ENCODE results near the gene COL25A1.
"Not testable (repeated sequence)": the region's sequence is repeated elsewhere in the genome, so short reads cannot be mapped to it uniquely, and the experiment has no call there.

COL25A1 gene

DNA sequence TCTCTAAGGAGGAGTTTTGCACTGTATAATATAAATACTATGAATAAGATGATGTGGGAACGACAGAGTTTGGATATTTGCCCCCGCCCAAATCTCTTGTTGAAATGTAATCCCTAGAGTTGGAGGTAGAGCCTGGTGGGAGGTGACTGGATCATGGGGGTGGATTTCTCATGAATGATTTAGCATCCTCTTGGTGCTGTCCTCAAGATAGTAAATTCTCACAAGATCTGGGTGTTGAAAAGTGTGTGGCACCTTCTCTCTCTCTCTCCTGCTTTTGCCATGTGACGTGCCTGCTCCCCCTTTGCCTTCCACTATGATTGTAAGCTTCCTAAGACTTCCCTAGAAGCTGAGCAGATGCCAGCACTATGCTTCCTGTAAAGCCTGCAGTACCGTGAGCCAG is 298.0 kb downstream of the COL25A1 start:
- H3K27ac ChIP-seq: no peak overlapping the region
- H3K4me3 ChIP-seq: no peak overlapping the region
- no peaks in the 10 kb centered on the region for H3K36me3 ChIP-seq (ENCODE audit: insufficient read depth, low read length)
- DNase-seq (ENCODE audit: low read depth, low spot score): no peak
- no peak for TF ChIP-seq EZH2 (IDR thresholded peaks at IDR 0.05)
- no peak for TF ChIP-seq FOXP2 (optimal IDR thresholded peaks at IDR 0.05; ENCODE audit: control extremely low read depth, extremely low read length, insufficient read depth)
- no peak for TF ChIP-seq POLR2AphosphoS5 (IDR thresholded peaks at IDR 0.05; ENCODE audit: borderline replicate concordance, low read depth, low read length)
- no peaks in the 10 kb centered on the region for H3K9me3 ChIP-seq (ENCODE audit: low read depth, low read length)
- H3K9ac ChIP-seq (ENCODE audit: insufficient read length): no peak overlapping the region

GRCh38 chr4:109003964-109004363 is 298.5 kb downstream of the COL25A1 start:
- no peak overlapping the region for H3K9ac ChIP-seq (ENCODE audit: insufficient read length)
- H3K9me3 ChIP-seq (ENCODE audit: low read depth, low read length): no peaks in the 10 kb centered on the region
- no peak overlapping the region for H3K4me3 ChIP-seq
- no peak for TF ChIP-seq POLR2AphosphoS5 (IDR thresholded peaks at IDR 0.05; ENCODE audit: borderline replicate concordance, low read depth, low read length)
- no peak for TF ChIP-seq FOXP2 (optimal IDR thresholded peaks at IDR 0.05; ENCODE audit: control extremely low read depth, extremely low read length, insufficient read depth)
- TF ChIP-seq EZH2 (IDR thresholded peaks at IDR 0.05): no peak
- no peaks in the 10 kb centered on the region for H3K36me3 ChIP-seq (ENCODE audit: insufficient read depth, low read length)
- no peak overlapping the region for H3K27ac ChIP-seq
- DNase-seq (ENCODE audit: low read depth, low spot score): no peak

DNA sequence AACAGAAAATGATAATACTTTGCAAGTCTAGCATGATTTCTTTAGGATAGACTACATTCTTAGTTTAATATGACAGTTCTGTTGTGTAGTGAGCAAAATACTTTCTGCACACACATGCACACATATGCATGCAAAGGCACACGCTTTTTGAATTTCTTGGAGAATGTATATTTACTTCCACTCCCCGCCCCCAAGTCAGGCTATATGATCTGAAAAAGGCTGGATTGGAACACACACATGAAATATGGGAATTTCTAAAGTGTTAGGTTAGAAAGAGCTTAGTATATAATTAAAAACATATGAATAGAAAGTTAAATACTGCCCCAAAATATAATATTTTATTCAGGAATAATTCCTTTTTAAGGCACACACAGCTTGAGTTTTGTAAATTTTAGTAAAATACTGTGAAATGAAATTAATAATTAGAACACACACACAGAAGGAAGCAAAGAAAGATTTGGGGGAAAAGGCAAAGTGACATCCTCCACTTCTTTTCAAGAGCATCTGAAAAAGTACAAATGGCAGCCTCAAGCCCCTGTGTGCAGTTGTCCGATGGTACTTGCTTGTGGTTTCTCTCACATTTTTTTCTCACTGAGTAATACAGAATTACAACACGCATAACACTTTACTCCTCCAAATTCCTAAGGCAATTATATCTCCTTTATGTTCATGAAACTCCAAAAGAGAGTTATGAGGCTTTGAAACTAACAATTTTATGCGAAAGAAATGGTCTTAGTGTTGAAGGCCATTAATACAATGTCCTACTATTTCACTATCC is 310.7 kb downstream of the COL25A1 start:
- TF ChIP-seq EZH2 (IDR thresholded peaks at IDR 0.05) (no peak), FOXP2 (optimal IDR thresholded peaks at IDR 0.05; ENCODE audit: control extremely low read depth, extremely low read length, insufficient read depth) (no peak), POLR2AphosphoS5 (IDR thresholded peaks at IDR 0.05; ENCODE audit: borderline replicate concordance, low read depth, low read length) (no peak)
- Histone ChIP-seq H3K4me3 (peak overlapping the region; percentile 65), H3K9ac (ENCODE audit: insufficient read length) (peak overlapping the region; percentile 26), H3K27ac (peak overlapping the region; percentile 85), H3K9me3 (ENCODE audit: low read depth, low read length) (no peaks in the 10 kb centered on the region), H3K36me3 (ENCODE audit: insufficient read depth, low read length) (no peaks in the 10 kb centered on the region)
- DNase-seq (ENCODE audit: low read depth, low spot score): no peak

GRCh38 chr4:108988464-108989195 is 313.8 kb downstream of the COL25A1 start:
- Histone ChIP-seq H3K9me3 (ENCODE audit: low read depth, low read length) (no peaks in the 10 kb centered on the region), H3K9ac (ENCODE audit: insufficient read length) (no peak overlapping the region), H3K27ac (no peak overlapping the region), H3K4me3 (no peak overlapping the region), H3K36me3 (ENCODE audit: insufficient read depth, low read length) (no peaks in the 10 kb centered on the region)
- no peak for DNase-seq (ENCODE audit: low read depth, low spot score)
- no peak for TF ChIP-seq POLR2AphosphoS5 (IDR thresholded peaks at IDR 0.05; ENCODE audit: borderline replicate concordance, low read depth, low read length)
- no peak for TF ChIP-seq EZH2 (IDR thresholded peaks at IDR 0.05)
- TF ChIP-seq FOXP2 (optimal IDR thresholded peaks at IDR 0.05; ENCODE audit: control extremely low read depth, extremely low read length, insufficient read depth): no peak

DNA sequence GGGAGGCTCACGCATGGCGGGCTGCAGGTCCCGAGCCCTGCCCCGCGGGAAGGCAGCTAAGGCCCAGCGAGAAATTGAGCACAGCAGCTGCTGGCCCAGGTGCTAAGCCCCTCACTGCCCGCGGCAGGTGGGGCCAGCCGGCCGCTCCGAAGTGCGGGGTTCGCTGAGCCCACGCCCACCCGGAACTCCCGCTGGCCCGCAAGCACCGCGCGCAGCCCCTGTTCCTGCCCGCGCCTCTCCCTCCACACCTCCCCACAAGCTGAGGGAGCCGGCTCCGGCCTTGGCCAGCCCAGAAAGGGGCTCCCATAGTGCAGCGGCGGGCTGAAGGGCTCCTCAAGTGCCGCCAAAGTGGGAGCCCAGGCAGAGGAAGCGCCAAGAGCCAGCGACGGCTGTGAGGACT is 318.0 kb downstream of the COL25A1 start:
- not testable (repeated sequence) for H3K9me3 ChIP-seq (ENCODE audit: low read depth, low read length); H3K9ac ChIP-seq (ENCODE audit: insufficient read length); H3K4me3 ChIP-seq; H3K36me3 ChIP-seq (ENCODE audit: insufficient read depth, low read length); H3K27ac ChIP-seq; DNase-seq (ENCODE audit: low read depth, low spot score)

DNA sequence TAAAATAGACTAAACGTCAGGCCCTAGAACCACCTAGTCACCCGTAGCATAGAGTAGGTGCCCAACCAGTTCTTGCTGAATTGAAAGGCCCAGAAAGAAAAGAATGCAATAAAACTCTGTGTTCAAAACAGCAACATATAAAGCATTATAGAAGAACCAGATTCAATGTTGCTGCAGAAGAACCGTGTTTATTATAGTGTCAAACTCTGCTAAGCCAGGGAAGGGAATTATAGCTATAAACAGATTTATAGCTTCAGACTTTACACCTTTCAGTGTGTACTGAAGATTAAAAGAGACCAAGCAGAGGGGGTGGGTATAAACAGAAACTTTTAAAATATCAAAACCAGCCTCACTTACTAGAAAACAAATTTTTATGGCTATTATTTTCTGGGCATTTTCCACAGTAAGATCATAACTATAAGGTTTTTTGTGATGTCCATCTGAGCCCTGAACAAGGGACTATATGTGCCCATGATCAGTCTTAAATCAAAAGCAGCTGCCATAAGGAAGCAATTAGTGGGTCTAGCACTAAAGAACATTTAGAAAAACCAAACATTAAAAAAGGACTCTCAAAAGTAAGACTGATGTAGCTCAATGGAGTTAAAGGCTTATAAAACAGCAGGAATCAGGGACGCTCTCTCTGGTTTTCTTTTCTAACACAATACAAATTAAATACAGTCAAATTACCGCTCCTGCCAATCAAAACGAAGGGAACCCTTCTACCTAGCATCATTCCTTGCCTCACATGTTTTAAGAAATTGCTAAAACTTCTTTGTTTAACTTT is 319.9 kb downstream of the COL25A1 start:
- peak overlapping the region; percentile 61 for H3K27ac ChIP-seq
- TF ChIP-seq FOXP2 (optimal IDR thresholded peaks at IDR 0.05; ENCODE audit: control extremely low read depth, extremely low read length, insufficient read depth) (no peak), EZH2 (IDR thresholded peaks at IDR 0.05) (no peak), POLR2AphosphoS5 (IDR thresholded peaks at IDR 0.05; ENCODE audit: borderline replicate concordance, low read depth, low read length) (no peak)
- H3K9me3 ChIP-seq (ENCODE audit: low read depth, low read length): no peaks in the 10 kb centered on the region
- DNase-seq (ENCODE audit: low read depth, low spot score): no peak
- H3K36me3 ChIP-seq (ENCODE audit: insufficient read depth, low read length): no peaks in the 10 kb centered on the region
- peak overlapping the region; percentile 22 for H3K4me3 ChIP-seq
- no peak overlapping the region for H3K9ac ChIP-seq (ENCODE audit: insufficient read length)

DNA sequence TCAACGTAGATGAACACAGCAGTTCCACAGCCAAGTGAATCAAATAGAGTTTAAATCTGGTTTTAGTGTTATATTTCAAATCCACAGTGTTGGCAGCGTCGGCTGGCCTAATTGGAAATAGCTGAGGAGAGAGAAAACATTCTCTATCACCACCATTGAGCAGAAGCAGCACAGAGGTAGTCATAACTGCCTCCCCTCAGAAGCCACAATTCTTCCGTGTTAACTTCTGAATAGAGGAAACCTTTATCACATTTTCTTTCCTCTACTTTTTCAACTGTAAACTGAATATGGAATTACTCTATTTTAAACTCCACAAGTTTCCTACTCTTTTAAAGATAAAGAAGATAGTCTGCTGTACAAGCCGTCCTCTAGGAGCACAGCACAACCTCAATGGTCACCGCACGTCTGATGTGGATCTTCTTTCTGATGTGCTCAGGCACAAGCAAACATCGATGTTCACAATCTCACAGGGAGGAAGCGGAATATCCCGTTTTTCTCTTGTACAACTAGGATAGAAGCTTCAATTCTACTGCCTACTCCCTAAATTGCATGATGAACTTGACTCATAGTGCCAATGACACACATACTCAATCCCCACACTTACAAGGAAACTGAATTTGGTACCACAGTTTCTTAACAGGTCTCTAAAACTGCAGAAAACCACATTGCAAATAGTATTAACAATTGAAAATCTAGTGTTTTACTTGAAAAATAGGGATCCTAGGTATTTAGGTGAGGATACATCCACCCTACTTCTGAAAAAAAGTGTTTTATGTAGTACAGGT is 321.8 kb downstream of the COL25A1 start:
- no peak for DNase-seq (ENCODE audit: low read depth, low spot score)
- H3K9ac ChIP-seq (ENCODE audit: insufficient read length): no peak overlapping the region
- TF ChIP-seq FOXP2 (optimal IDR thresholded peaks at IDR 0.05; ENCODE audit: control extremely low read depth, extremely low read length, insufficient read depth): no peak
- no peak for TF ChIP-seq POLR2AphosphoS5 (IDR thresholded peaks at IDR 0.05; ENCODE audit: borderline replicate concordance, low read depth, low read length)
- no peak for TF ChIP-seq EZH2 (IDR thresholded peaks at IDR 0.05)
- no peak overlapping the region for H3K27ac ChIP-seq
- H3K36me3 ChIP-seq (ENCODE audit: insufficient read depth, low read length): no peaks in the 10 kb centered on the region
- H3K9me3 ChIP-seq (ENCODE audit: low read depth, low read length): no peaks in the 10 kb centered on the region
- H3K4me3 ChIP-seq: no peak overlapping the region

DNA sequence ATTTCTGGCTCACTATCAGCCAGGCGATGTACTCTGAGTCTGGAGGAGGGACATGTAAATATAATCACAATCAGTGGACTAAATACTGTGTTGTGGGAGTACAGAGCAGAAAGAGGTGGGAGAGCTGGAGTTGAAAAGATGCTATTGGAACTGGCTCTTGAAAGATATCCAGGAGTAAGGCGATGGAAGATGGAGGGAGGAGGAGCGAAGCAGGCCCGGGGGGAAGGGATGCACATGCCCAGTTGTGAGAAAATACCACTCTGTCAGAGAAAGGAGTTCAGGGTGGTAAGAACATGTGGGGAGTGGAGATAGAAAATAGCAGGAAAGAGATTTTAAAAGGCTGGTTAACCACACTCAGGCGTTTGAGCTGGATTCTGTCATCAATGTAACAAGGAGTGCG is 322.7 kb downstream of the COL25A1 start:
- DNase-seq (ENCODE audit: low read depth, low spot score): no peak
- Histone ChIP-seq H3K9me3 (ENCODE audit: low read depth, low read length) (no peaks in the 10 kb centered on the region), H3K9ac (ENCODE audit: insufficient read length) (no peak overlapping the region), H3K36me3 (ENCODE audit: insufficient read depth, low read length) (no peaks in the 10 kb centered on the region), H3K4me3 (no peak overlapping the region), H3K27ac (no peak overlapping the region)
- no peak for TF ChIP-seq FOXP2 (optimal IDR thresholded peaks at IDR 0.05; ENCODE audit: control extremely low read depth, extremely low read length, insufficient read depth)
- TF ChIP-seq EZH2 (IDR thresholded peaks at IDR 0.05): no peak
- TF ChIP-seq POLR2AphosphoS5 (IDR thresholded peaks at IDR 0.05; ENCODE audit: borderline replicate concordance, low read depth, low read length): no peak
